HepG2 (cell line): ENCODE measurements around the gene PTPRU. TPM values are rescaled to one million over a fixed set of nuclear protein-coding genes. Genes with fewer than 3 reads are reported as not detected.

Experiments used
- BRD4 ChIP-seq: sonication (generic); formaldehyde crosslinking; IDR thresholded peaks from 2 replicates; pipeline ENCODE4 v1.4.0; 2020; ENCODE audit warnings: missing genetic modification reagents
- HDAC1 ChIP-seq: sonication (generic); formaldehyde crosslinking; IDR thresholded peaks from 2 replicates; pipeline ENCODE4 v1.5.1; 2020; ENCODE audit warnings: mild to moderate bottlenecking, missing genetic modification reagents
- ISX ChIP-seq: sonication (generic); formaldehyde crosslinking; conservative IDR thresholded peaks from 2 replicates; pipeline ENCODE4 v1.5.0; 2020; ENCODE audit warnings: missing genetic modification reagents
- MTF2 ChIP-seq: sonication (generic); formaldehyde crosslinking; IDR thresholded peaks from 2 replicates; pipeline ENCODE4 v1.5.0; 2020; ENCODE audit warnings: missing genetic modification reagents, borderline replicate concordance
- SRY ChIP-seq: sonication (generic); formaldehyde crosslinking; IDR thresholded peaks from 2 replicates; pipeline ENCODE4 v1.8.0; 2022; ENCODE audit warnings: mild to moderate bottlenecking, missing genetic modification reagents
- TBL1XR1 ChIP-seq: fragments of 150-350 bp; IDR thresholded peaks from 2 replicates; pipeline ENCODE4 v1.6.1; 2014; ENCODE audit warnings: borderline replicate concordance, low read length; ENCODE audit not compliant: partially characterized antibody
- ZBTB38 ChIP-seq: sonication (generic); formaldehyde crosslinking; IDR thresholded peaks from 2 replicates; pipeline ENCODE4 v1.5.1; 2020; ENCODE audit warnings: mild to moderate bottlenecking, missing genetic modification reagents
- ZBTB7A ChIP-seq: sonication (generic); formaldehyde crosslinking; IDR thresholded peaks from 2 replicates; pipeline ENCODE4 v1.8.0; 2022; ENCODE audit warnings: mild to moderate bottlenecking, missing genetic modification reagents
- ZFP41 ChIP-seq: sonication (generic); formaldehyde crosslinking; IDR thresholded peaks from 2 replicates; pipeline ENCODE4 v1.4.0; 2020; ENCODE audit warnings: mild to moderate bottlenecking, missing genetic modification reagents, borderline replicate concordance
- ZFY ChIP-seq: sonication (generic); formaldehyde crosslinking; IDR thresholded peaks from 2 replicates; pipeline ENCODE4 v1.4.0; 2020; ENCODE audit warnings: missing genetic modification reagents
- ZNF20 ChIP-seq: sonication (generic); formaldehyde crosslinking; IDR thresholded peaks from 2 replicates; pipeline ENCODE4 v1.4.0; 2020; ENCODE audit warnings: mild to moderate bottlenecking, moderate library complexity, missing genetic modification reagents
- ZNF615 ChIP-seq: sonication (generic); formaldehyde crosslinking; IDR thresholded peaks from 2 replicates; pipeline ENCODE4 v1.5.0; 2020; ENCODE audit warnings: mild to moderate bottlenecking, missing genetic modification reagents, borderline replicate concordance
- ZNF670 ChIP-seq: sonication (generic); formaldehyde crosslinking; IDR thresholded peaks from 2 replicates; pipeline ENCODE4 v1.8.0; 2022; ENCODE audit warnings: mild to moderate bottlenecking, missing genetic modification reagents, borderline replicate concordance
- polyA plus RNA-seq, 8 experiments: library from polyadenylated mRNA; depleted of rRNA in 3 of 8; stranded (reverse) in 7 of 8; unstranded in 1 of 8; fragments of >200 nt; fragmentation: Illumina TruSeq in 4 of 8; extraction: Trizol in 4 of 8; gene quantifications; 2 replicates each; pipeline versions ENCODE4 v1.2.1 to v1.2.3, GENCODE V29; 2011 to 2016; ENCODE audit warnings: low read depth in 4 of 8, missing spikeins in 1 of 8, mixed read lengths in 1 of 8; ENCODE audit not compliant: insufficient read depth in 1 of 8
- total RNA-seq, 5 experiments: library from RNA; depleted of rRNA; stranded (reverse); fragments of >200 nt; fragmentation: Illumina TruSeq; extraction: Trizol; gene quantifications; 2 replicates each; pipeline ENCODE4 v1.2.3, GENCODE V29; 2016; ENCODE audit warnings: low read depth in 1 of 5
- TF ChIP-seq, protein P1 (sequence below): sonication (generic); formaldehyde crosslinking; conservative IDR thresholded peaks from 2 replicates; pipeline ENCODE4 v1.4.0; 2020; ENCODE audit warnings: missing genetic modification reagents
- TF ChIP-seq, protein P2 (sequence below): sonication (generic); formaldehyde crosslinking; conservative IDR thresholded peaks from 2 replicates; pipeline ENCODE4 v1.8.0; 2022; ENCODE audit warnings: low read depth, missing genetic modification reagents
- TF ChIP-seq, protein P3 (sequence below): sonication (generic); formaldehyde crosslinking; IDR thresholded peaks from 2 replicates; pipeline ENCODE4 v1.9.0; 2021; ENCODE audit warnings: mild to moderate bottlenecking, missing genetic modification reagents
- TF ChIP-seq, protein P4 (sequence below): sonication (generic); formaldehyde crosslinking; IDR thresholded peaks from 2 replicates; pipeline ENCODE4 v1.8.1; 2023; ENCODE audit warnings: mild to moderate bottlenecking, inconsistent platforms, moderate library complexity, missing genetic modification reagents, borderline replicate concordance

Gene PTPRU
- total and polyA plus RNA-seq, 2 of the 13 experiments (the other 11 are each of a cell fraction or from before 2014, with no cell fraction given), result 21.6 to 22.3 TPM

DNA sequence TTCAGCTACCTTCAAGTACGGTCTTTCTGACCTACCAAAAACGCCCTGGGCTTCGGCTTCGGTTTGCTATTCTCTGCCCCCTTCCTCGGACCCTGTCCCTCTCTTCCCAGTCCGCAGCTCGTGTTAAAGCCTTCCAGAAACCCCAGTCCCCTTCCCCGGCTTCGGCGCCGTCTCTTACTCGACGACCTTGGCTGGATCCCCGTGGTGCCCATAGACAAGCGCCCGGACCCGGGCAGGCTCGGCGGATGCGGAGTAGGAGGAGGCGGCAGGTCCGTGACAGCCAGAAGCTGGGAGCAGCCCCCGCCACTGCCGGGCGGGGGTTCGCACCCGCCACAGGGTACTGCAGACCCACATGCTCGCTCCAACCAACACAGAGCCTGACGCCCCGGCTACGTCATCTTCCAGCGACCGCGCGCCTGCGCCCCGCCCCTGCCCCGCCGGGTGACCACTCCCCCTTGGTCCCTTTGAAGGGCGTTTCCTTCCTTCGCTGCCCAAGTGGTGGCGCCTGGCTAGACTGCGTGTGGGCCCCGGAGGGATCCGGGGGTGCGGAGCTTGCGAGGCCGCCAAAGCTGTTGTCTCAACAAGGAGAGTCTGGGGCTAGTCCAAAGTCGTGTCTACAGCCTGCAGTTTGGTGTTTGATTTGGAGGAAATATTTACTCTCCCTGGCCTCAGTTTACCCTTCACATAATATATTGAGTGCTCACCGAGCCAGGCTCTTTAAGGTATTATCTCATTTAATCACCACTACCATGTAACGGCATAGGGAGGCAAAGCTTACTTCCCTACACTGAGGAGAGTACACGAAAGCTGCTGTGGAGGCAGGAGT is 5.6 kb upstream of the PTPRU start, which contains the start of gene MECR (continued):
- TF ChIP-seq, protein P1, sequence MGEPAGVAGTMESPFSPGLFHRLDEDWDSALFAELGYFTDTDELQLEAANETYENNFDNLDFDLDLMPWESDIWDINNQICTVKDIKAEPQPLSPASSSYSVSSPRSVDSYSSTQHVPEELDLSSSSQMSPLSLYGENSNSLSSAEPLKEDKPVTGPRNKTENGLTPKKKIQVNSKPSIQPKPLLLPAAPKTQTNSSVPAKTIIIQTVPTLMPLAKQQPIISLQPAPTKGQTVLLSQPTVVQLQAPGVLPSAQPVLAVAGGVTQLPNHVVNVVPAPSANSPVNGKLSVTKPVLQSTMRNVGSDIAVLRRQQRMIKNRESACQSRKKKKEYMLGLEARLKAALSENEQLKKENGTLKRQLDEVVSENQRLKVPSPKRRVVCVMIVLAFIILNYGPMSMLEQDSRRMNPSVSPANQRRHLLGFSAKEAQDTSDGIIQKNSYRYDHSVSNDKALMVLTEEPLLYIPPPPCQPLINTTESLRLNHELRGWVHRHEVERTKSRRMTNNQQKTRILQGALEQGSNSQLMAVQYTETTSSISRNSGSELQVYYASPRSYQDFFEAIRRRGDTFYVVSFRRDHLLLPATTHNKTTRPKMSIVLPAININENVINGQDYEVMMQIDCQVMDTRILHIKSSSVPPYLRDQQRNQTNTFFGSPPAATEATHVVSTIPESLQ (CRISPR knock-in tag), result no peak
- TF ChIP-seq ZBTB7A (CRISPR knock-in tag) (peak; percentile 61; the same call in 1 of the 2 replicates), TBL1XR1 (no peak), SRY (CRISPR knock-in tag) (no peak; the same call in 1 of the 2 replicates), ZNF615 (no peak), HDAC1 (CRISPR knock-in tag) (peak; percentile 84), ISX (CRISPR knock-in tag) (no peak), ZFY (peak; percentile 76), ZNF20 (CRISPR knock-in tag) (no peak), BRD4 (no peak), ZFP41 (CRISPR knock-in tag) (no peak), ZBTB38 (CRISPR knock-in tag) (peak; percentile 49; the same call in 1 of the 2 replicates), MTF2 (CRISPR knock-in tag) (no peak), ZNF670 (CRISPR knock-in tag) (0 out of 2 replicates have a peak, but pooled peaks have one; percentile 13)
- TF ChIP-seq, protein P2, sequence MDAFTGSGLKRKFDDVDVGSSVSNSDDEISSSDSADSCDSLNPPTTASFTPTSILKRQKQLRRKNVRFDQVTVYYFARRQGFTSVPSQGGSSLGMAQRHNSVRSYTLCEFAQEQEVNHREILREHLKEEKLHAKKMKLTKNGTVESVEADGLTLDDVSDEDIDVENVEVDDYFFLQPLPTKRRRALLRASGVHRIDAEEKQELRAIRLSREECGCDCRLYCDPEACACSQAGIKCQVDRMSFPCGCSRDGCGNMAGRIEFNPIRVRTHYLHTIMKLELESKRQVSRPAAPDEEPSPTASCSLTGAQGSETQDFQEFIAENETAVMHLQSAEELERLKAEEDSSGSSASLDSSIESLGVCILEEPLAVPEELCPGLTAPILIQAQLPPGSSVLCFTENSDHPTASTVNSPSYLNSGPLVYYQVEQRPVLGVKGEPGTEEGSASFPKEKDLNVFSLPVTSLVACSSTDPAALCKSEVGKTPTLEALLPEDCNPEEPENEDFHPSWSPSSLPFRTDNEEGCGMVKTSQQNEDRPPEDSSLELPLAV (CRISPR knock-in tag), result no peak
- TF ChIP-seq, protein P3, sequence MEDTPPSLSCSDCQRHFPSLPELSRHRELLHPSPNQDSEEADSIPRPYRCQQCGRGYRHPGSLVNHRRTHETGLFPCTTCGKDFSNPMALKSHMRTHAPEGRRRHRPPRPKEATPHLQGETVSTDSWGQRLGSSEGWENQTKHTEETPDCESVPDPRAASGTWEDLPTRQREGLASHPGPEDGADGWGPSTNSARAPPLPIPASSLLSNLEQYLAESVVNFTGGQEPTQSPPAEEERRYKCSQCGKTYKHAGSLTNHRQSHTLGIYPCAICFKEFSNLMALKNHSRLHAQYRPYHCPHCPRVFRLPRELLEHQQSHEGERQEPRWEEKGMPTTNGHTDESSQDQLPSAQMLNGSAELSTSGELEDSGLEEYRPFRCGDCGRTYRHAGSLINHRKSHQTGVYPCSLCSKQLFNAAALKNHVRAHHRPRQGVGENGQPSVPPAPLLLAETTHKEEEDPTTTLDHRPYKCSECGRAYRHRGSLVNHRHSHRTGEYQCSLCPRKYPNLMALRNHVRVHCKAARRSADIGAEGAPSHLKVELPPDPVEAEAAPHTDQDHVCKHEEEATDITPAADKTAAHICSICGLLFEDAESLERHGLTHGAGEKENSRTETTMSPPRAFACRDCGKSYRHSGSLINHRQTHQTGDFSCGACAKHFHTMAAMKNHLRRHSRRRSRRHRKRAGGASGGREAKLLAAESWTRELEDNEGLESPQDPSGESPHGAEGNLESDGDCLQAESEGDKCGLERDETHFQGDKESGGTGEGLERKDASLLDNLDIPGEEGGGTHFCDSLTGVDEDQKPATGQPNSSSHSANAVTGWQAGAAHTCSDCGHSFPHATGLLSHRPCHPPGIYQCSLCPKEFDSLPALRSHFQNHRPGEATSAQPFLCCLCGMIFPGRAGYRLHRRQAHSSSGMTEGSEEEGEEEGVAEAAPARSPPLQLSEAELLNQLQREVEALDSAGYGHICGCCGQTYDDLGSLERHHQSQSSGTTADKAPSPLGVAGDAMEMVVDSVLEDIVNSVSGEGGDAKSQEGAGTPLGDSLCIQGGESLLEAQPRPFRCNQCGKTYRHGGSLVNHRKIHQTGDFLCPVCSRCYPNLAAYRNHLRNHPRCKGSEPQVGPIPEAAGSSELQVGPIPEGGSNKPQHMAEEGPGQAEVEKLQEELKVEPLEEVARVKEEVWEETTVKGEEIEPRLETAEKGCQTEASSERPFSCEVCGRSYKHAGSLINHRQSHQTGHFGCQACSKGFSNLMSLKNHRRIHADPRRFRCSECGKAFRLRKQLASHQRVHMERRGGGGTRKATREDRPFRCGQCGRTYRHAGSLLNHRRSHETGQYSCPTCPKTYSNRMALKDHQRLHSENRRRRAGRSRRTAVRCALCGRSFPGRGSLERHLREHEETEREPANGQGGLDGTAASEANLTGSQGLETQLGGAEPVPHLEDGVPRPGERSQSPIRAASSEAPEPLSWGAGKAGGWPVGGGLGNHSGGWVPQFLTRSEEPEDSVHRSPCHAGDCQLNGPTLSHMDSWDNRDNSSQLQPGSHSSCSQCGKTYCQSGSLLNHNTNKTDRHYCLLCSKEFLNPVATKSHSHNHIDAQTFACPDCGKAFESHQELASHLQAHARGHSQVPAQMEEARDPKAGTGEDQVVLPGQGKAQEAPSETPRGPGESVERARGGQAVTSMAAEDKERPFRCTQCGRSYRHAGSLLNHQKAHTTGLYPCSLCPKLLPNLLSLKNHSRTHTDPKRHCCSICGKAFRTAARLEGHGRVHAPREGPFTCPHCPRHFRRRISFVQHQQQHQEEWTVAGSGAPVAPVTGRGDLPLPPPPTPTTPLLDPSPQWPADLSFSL, result no peak
- TF ChIP-seq, protein P4, sequence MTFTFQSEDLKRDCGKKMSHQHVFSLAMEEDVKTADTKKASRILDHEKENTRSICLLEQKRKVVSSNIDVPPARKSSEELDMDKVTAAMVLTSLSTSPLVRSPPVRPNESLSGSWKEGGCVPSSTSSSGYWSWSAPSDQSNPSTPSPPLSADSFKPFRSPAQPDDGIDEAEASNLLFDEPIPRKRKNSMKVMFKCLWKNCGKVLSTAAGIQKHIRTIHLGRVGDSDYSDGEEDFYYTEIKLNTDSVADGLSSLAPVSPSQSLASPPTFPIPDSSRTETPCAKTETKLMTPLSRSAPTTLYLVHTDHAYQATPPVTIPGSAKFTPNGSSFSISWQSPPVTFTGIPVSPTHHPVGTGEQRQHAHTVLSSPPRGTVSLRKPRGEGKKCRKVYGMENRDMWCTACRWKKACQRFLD, result no peak
